MM.1S (cell line): ENCODE data around the gene NCOR2.

Source experiments
- DNase-seq: peaks from one replicate; pipeline ENCODE4 v3.0.0-alpha.2; 2015
- H2AFZ ChIP-seq: fragments of 300-600 bp; sonication (generic); 2 replicates; pipeline ENCODE4 v1.6.0; 2016; ENCODE audit warnings: antibody characterized with exemption, low read length
- H3F3A ChIP-seq: fragments of 300-600 bp; sonication (generic); 2 replicates; pipeline ENCODE4 v1.6.1; 2016; ENCODE audit warnings: mild to moderate bottlenecking, antibody characterized with exemption, low read length, moderate library complexity, mixed read lengths; ENCODE audit not compliant: insufficient read depth
- H3K27ac ChIP-seq: fragments of 300-600 bp; sonication (generic); 2 replicates; pipeline ENCODE4 v1.5.1; 2016; ENCODE audit warnings: mild to moderate bottlenecking, low read length
- H3K27me3 ChIP-seq: fragments of 300-600 bp; sonication (generic); replicated peaks from 2 replicates; pipeline ENCODE4 v1.6.0; 2016; ENCODE audit warnings: low read length; ENCODE audit not compliant: insufficient read depth
- H3K36me3 ChIP-seq: fragments of 300-600 bp; sonication (generic); replicated peaks from 2 replicates; pipeline ENCODE4 v1.6.1; 2016; ENCODE audit warnings: mild to moderate bottlenecking, low read length, mixed read lengths; ENCODE audit not compliant: insufficient read depth
- H3K4me1 ChIP-seq: fragments of 300-600 bp; sonication (generic); 2 replicates; pipeline ENCODE4 v1.6.1; 2016; ENCODE audit warnings: low read length, mixed read lengths
- H3K4me2 ChIP-seq: fragments of 300-600 bp; sonication (generic); 2 replicates; pipeline ENCODE4 v1.6.0; 2016; ENCODE audit warnings: low read depth, low read length
- H3K4me3 ChIP-seq: fragments of 300-600 bp; sonication (generic); 2 replicates; pipeline ENCODE4 v1.5.1; 2016; ENCODE audit warnings: low read length, mixed read lengths
- H3K79me2 ChIP-seq: fragments of 300-600 bp; sonication (generic); 2 replicates; pipeline ENCODE4 v1.6.1; 2016; ENCODE audit warnings: mixed run types, low read length, mixed read lengths
- H3K9ac ChIP-seq: fragments of 300-600 bp; sonication (generic); 2 replicates; pipeline ENCODE4 v1.6.1; 2016; ENCODE audit warnings: low read length, mixed read lengths
- H3K9me2 ChIP-seq: fragments of 300-600 bp; sonication (generic); replicated peaks from 2 replicates; pipeline ENCODE4 v1.6.1; 2016; ENCODE audit warnings: mild to moderate bottlenecking, low read length, mixed read lengths; ENCODE audit not compliant: insufficient read depth
- H3K9me3 ChIP-seq: fragments of 300-600 bp; sonication (generic); replicated peaks from 2 replicates; pipeline ENCODE4 v1.6.1; 2016; ENCODE audit warnings: mild to moderate bottlenecking, low read length, mixed read lengths; ENCODE audit not compliant: insufficient read depth
- H4K20me1 ChIP-seq: fragments of 300-600 bp; sonication (generic); 2 replicates; pipeline ENCODE4 v1.6.1; 2016; ENCODE audit warnings: mild to moderate bottlenecking, low read length, moderate library complexity, mixed read lengths; ENCODE audit not compliant: insufficient read depth
- CTCF ChIP-seq: fragments of 300-600 bp; sonication (generic); IDR thresholded peaks from 2 replicates; pipeline ENCODE4 v1.5.1; 2016; ENCODE audit warnings: antibody characterized with exemption, low read length, mixed read lengths
- EZH2 ChIP-seq: fragments of 300-600 bp; sonication (generic); optimal IDR thresholded peaks from 2 replicates; pipeline ENCODE3; 2017; ENCODE audit warnings: low read depth, mild to moderate bottlenecking, antibody characterized with exemption, low read length, mixed read lengths
- EZH2phosphoT487 ChIP-seq: fragments of 300-600 bp; sonication (generic); IDR thresholded peaks from 2 replicates; pipeline ENCODE4 v1.6.1; 2018; ENCODE audit warnings: antibody characterized with exemption, low read length

Gene NCOR2

GRCh38 chr12:124605150-124605882 lies 37.9 kb upstream of the NCOR2 start:
- DNase-seq, result no peak
- no peak overlapping the region for H2AFZ ChIP-seq
- peaks cover 28% of the 10 kb centered on the region for H3K4me1 ChIP-seq
- no peaks in the 10 kb centered on the region for H3K79me2 ChIP-seq
- TF ChIP-seq CTCF (no peak), EZH2phosphoT487 (no peak), EZH2 (no peak)
- no peak overlapping the region for H3K4me3 ChIP-seq
- H3K9ac ChIP-seq, result no peak overlapping the region
- H3K27me3 ChIP-seq, result no peaks in the 10 kb centered on the region
- peaks cover 13% of the 10 kb centered on the region for H3F3A ChIP-seq
- H4K20me1 ChIP-seq, result no peaks in the 10 kb centered on the region
- no peak overlapping the region for H3K27ac ChIP-seq
- H3K9me2 ChIP-seq, result no peaks in the 10 kb centered on the region
- no peaks in the 10 kb centered on the region for H3K36me3 ChIP-seq
- H3K4me2 ChIP-seq, result no peak overlapping the region
- H3K9me3 ChIP-seq, result no peaks in the 10 kb centered on the region

GRCh38 chr12:124604264-124604680 lies 36.9 kb upstream of the NCOR2 start:
- no peaks in the 10 kb centered on the region for H3K36me3 ChIP-seq
- no peak for DNase-seq
- H3K4me3 ChIP-seq, result no peak overlapping the region
- no peaks in the 10 kb centered on the region for H3K9me2 ChIP-seq
- H2AFZ ChIP-seq, result no peak overlapping the region
- TF ChIP-seq EZH2phosphoT487 (no peak), EZH2 (no peak), CTCF (no peak)
- H3F3A ChIP-seq, result peaks cover 13% of the 10 kb centered on the region
- no peaks in the 10 kb centered on the region for H3K9me3 ChIP-seq
- no peak overlapping the region for H3K4me2 ChIP-seq
- no peaks in the 10 kb centered on the region for H3K79me2 ChIP-seq
- peaks cover 17% of the 10 kb centered on the region for H3K4me1 ChIP-seq
- H3K27me3 ChIP-seq, result no peaks in the 10 kb centered on the region
- no peak overlapping the region for H3K9ac ChIP-seq
- no peak overlapping the region for H3K27ac ChIP-seq
- no peaks in the 10 kb centered on the region for H4K20me1 ChIP-seq

GRCh38 chr12:124603831-124604251 lies 36.4 kb upstream of the NCOR2 start:
- no peak for DNase-seq
- Histone ChIP-seq H3K36me3 (no peaks in the 10 kb centered on the region), H3K27me3 (no peaks in the 10 kb centered on the region), H3K9ac (no peak overlapping the region), H4K20me1 (no peaks in the 10 kb centered on the region), H3K4me3 (no peak overlapping the region), H3K4me2 (no peak overlapping the region), H3K79me2 (no peaks in the 10 kb centered on the region), H2AFZ (no peak overlapping the region), H3F3A (peaks cover 12% of the 10 kb centered on the region), H3K9me3 (no peaks in the 10 kb centered on the region), H3K27ac (no peak overlapping the region), H3K9me2 (no peaks in the 10 kb centered on the region), H3K4me1 (peaks cover 16% of the 10 kb centered on the region)
- TF ChIP-seq EZH2phosphoT487, result no peak
- TF ChIP-seq CTCF, result no peak
- TF ChIP-seq EZH2, result no peak
